ENCODE measurements around the gene TEK.

DNA sequence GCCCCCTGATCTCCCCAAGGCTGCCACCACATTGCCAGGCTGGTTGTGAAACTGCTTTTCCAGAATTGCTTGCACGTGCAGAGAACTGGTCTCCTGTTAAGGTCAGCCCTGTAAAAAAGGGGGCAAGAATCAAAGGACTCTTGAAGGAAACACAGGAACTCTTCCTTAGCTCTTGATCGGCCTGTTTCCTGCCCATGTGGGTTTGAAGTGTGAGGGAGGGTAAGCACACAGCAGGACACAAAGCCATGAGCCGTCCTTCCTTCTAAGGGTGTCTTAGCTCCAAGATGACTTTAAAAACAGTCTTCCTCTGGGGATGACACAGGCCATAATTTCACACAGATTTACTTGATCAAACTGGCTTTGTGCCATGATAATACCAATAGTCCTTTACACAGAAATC is 36.1 kb downstream of the TEK start:
- TF ChIP-seq SNAI2 (CRISPR knock-in tag; IDR thresholded peaks at IDR 0.05) (no peak), RARB (CRISPR knock-in tag; IDR thresholded peaks at IDR 0.05) (no peak), BACH2 (CRISPR knock-in tag; IDR thresholded peaks at IDR 0.05; ENCODE audit: borderline replicate concordance) (no peak), ISL1 (CRISPR knock-in tag; IDR thresholded peaks at IDR 0.05) (no peak), ZNF565 (CRISPR knock-in tag; conservative IDR thresholded peaks at IDR 0.05; ENCODE audit: low read depth) (no peak), ZFP3 (CRISPR knock-in tag; IDR thresholded peaks at IDR 0.05) (no peak), ZFP30 (CRISPR knock-in tag; IDR thresholded peaks at IDR 0.05) (no peak), TOX (CRISPR knock-in tag; IDR thresholded peaks at IDR 0.05; ENCODE audit: borderline replicate concordance) (no peak)
- TF ChIP-seq, protein P1, sequence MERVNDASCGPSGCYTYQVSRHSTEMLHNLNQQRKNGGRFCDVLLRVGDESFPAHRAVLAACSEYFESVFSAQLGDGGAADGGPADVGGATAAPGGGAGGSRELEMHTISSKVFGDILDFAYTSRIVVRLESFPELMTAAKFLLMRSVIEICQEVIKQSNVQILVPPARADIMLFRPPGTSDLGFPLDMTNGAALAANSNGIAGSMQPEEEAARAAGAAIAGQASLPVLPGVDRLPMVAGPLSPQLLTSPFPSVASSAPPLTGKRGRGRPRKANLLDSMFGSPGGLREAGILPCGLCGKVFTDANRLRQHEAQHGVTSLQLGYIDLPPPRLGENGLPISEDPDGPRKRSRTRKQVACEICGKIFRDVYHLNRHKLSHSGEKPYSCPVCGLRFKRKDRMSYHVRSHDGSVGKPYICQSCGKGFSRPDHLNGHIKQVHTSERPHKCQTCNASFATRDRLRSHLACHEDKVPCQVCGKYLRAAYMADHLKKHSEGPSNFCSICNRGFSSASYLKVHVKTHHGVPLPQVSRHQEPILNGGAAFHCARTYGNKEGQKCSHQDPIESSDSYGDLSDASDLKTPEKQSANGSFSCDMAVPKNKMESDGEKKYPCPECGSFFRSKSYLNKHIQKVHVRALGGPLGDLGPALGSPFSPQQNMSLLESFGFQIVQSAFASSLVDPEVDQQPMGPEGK (CRISPR knock-in tag; IDR thresholded peaks at IDR 0.05; ENCODE audit: borderline replicate concordance) = no peak
- TF ChIP-seq, protein P2, sequence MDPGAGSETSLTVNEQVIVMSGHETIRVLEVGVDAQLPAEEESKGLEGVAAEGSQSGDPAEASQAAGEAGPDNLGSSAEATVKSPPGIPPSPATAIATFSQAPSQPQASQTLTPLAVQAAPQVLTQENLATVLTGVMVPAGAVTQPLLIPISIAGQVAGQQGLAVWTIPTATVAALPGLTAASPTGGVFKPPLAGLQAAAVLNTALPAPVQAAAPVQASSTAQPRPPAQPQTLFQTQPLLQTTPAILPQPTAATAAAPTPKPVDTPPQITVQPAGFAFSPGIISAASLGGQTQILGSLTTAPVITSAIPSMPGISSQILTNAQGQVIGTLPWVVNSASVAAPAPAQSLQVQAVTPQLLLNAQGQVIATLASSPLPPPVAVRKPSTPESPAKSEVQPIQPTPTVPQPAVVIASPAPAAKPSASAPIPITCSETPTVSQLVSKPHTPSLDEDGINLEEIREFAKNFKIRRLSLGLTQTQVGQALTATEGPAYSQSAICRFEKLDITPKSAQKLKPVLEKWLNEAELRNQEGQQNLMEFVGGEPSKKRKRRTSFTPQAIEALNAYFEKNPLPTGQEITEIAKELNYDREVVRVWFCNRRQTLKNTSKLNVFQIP (CRISPR knock-in tag; IDR thresholded peaks at IDR 0.05; ENCODE audit: borderline replicate concordance, low read depth) = no peak

Data from SK-N-SH treated with all-trans-retinoic acid at 6 μM for 48 hours (cell line).